Measurements from ENCODE around the gene NKX6-2.

GRCh38 chr10:132833421-132834111 lies 47.6 kb upstream of the NKX6-2 start:
- no peak for TF ChIP-seq CTCF (IDR thresholded peaks at IDR 0.05; ENCODE audit: poor library complexity)
- no peak for TF ChIP-seq EZH2 (IDR thresholded peaks at IDR 0.05; ENCODE audit: borderline replicate concordance)
